HepG2 (cell line): ENCODE results near the gene SRSF4. TPM values are rescaled to one million over a fixed set of nuclear protein-coding genes. Genes with fewer than 3 reads are reported as not detected.
A peak's percentile ranks its signal among the peaks of the same experiment; 100 is the strongest.

ENCODE experiments used
- ESRRA ChIP-seq: sonication (generic); formaldehyde crosslinking; IDR thresholded peaks from 2 replicates; pipeline ENCODE4 v1.5.1; 2020; ENCODE audit warnings: mild to moderate bottlenecking, low read depth, missing genetic modification reagents
- FOXK2 ChIP-seq: fragments of 450-650 bp; IDR thresholded peaks from 2 replicates; pipeline ENCODE4 v1.6.1; 2016
- MYPOP ChIP-seq: sonication (generic); formaldehyde crosslinking; IDR thresholded peaks from 2 replicates; pipeline ENCODE4 v1.8.1; 2023; ENCODE audit warnings: mild to moderate bottlenecking, moderate library complexity, missing genetic modification reagents
- NFE2L1 ChIP-seq: sonication (generic); formaldehyde crosslinking; IDR thresholded peaks from 2 replicates; pipeline ENCODE4 v1.4.0; 2020; ENCODE audit warnings: missing genetic modification reagents, mild to moderate bottlenecking, borderline replicate concordance
- PHB2 ChIP-seq: fragments of 450-650 bp; IDR thresholded peaks from 2 replicates; pipeline ENCODE4 v1.6.1; 2018; ENCODE audit not compliant: partially characterized antibody
- POLR2A ChIP-seq, 2 experiments: IDR thresholded peaks; 2 replicates each; pipeline ENCODE4 v1.6.1; 2011; ENCODE audit warnings: low read depth in 2 of 2, low read length in 2 of 2, mild to moderate bottlenecking in 1 of 2, moderate library complexity in 1 of 2; ENCODE audit not compliant: insufficient read depth in 1 of 2
- POLR2AphosphoS5 ChIP-seq: IDR thresholded peaks from 2 replicates; pipeline ENCODE4 v1.6.1; 2012; ENCODE audit warnings: low read depth, low read length
- RCOR2 ChIP-seq: IDR thresholded peaks from 2 replicates; pipeline ENCODE4 v1.6.1; 2016; ENCODE audit warnings: missing biosample characterization, missing genetic modification reagents
- SYNCRIP ChIP-seq: fragments of 200-400 bp; formaldehyde crosslinking; IDR thresholded peaks from 2 replicates; pipeline ENCODE4 v1.6.1; 2018; ENCODE audit warnings: mild to moderate bottlenecking, low read depth, low read length; ENCODE audit not compliant: insufficient read depth
- TCF7 ChIP-seq: sonication (generic); IDR thresholded peaks from 2 replicates; pipeline ENCODE4 v1.6.1; 2016; ENCODE audit warnings: antibody characterized with exemption, low read depth
- THAP9 ChIP-seq: sonication (generic); formaldehyde crosslinking; IDR thresholded peaks from 2 replicates; pipeline ENCODE4; 2020; ENCODE audit warnings: missing genetic modification reagents, mild to moderate bottlenecking, borderline replicate concordance
- TMF1 ChIP-seq: sonication (generic); formaldehyde crosslinking; IDR thresholded peaks from 2 replicates; pipeline ENCODE4 v1.8.1; 2022; ENCODE audit warnings: low read depth, missing genetic modification reagents
- ZBTB43 ChIP-seq: sonication (generic); formaldehyde crosslinking; conservative IDR thresholded peaks from 2 replicates; pipeline ENCODE4 v1.4.0; 2020; ENCODE audit warnings: missing genetic modification reagents
- ZMYM4 ChIP-seq: sonication (generic); formaldehyde crosslinking; IDR thresholded peaks from 2 replicates; pipeline ENCODE4 v1.8.1; 2023; ENCODE audit warnings: mild to moderate bottlenecking, missing genetic modification reagents
- ZNF251 ChIP-seq: sonication (generic); formaldehyde crosslinking; IDR thresholded peaks from 2 replicates; pipeline ENCODE4 v1.9.0; 2021; ENCODE audit warnings: mild to moderate bottlenecking, missing genetic modification reagents
- ZNF3 ChIP-seq: IDR thresholded peaks from 2 replicates; pipeline ENCODE4 v1.7.0; 2017; ENCODE audit warnings: inconsistent platforms
- polyA plus RNA-seq, 8 experiments: library from polyadenylated mRNA; depleted of rRNA in 3 of 8; stranded (reverse) in 7 of 8; unstranded in 1 of 8; fragments of >200 nt; fragmentation: Illumina TruSeq in 4 of 8; extraction: Trizol in 4 of 8; gene quantifications; 2 replicates each; pipeline versions ENCODE4 v1.2.1 to v1.2.3, GENCODE V29; 2011 to 2016; ENCODE audit warnings: low read depth in 4 of 8, missing spikeins in 1 of 8, mixed read lengths in 1 of 8; ENCODE audit not compliant: insufficient read depth in 1 of 8
- total RNA-seq, 5 experiments: library from RNA; depleted of rRNA; stranded (reverse); fragments of >200 nt; fragmentation: Illumina TruSeq; extraction: Trizol; gene quantifications; 2 replicates each; pipeline ENCODE4 v1.2.3, GENCODE V29; 2016; ENCODE audit warnings: low read depth in 1 of 5
- TF ChIP-seq, protein P1 (sequence below): sonication (generic); formaldehyde crosslinking; IDR thresholded peaks from 2 replicates; pipeline ENCODE4 v1.5.0; 2020; ENCODE audit warnings: mild to moderate bottlenecking, missing genetic modification reagents, moderate library complexity
- TF ChIP-seq, protein P2 (sequence below): sonication (generic); formaldehyde crosslinking; IDR thresholded peaks from 2 replicates; pipeline ENCODE4 v1.5.0; 2020; ENCODE audit warnings: missing genetic modification reagents
- TF ChIP-seq, protein P3 (sequence below): sonication (generic); formaldehyde crosslinking; IDR thresholded peaks from 2 replicates; pipeline ENCODE4 v1.5.1; 2020; ENCODE audit warnings: mild to moderate bottlenecking, missing genetic modification reagents, borderline replicate concordance

The SRSF4 gene
- total and polyA plus RNA-seq, 2 of the 13 experiments (the other 11 are each of a cell fraction or from before 2014, with no cell fraction given), result 37.7 to 50.9 TPM

- peak; percentile 54; the same call in 1 of the 2 replicates for TF ChIP-seq THAP9 (CRISPR knock-in tag)
- TF ChIP-seq ZNF3, result no peak
- TF ChIP-seq POLR2A (IDR thresholded peaks at IDR 0.05; ENCODE audit: insufficient read depth in 1 of 2, low read depth in 2 of 2, low read length in 2 of 2), result peak; percentile 72 to 84
- peak; percentile 28; the same call in 1 of the 2 replicates for TF ChIP-seq POLR2AphosphoS5
- TF ChIP-seq, protein P1, sequence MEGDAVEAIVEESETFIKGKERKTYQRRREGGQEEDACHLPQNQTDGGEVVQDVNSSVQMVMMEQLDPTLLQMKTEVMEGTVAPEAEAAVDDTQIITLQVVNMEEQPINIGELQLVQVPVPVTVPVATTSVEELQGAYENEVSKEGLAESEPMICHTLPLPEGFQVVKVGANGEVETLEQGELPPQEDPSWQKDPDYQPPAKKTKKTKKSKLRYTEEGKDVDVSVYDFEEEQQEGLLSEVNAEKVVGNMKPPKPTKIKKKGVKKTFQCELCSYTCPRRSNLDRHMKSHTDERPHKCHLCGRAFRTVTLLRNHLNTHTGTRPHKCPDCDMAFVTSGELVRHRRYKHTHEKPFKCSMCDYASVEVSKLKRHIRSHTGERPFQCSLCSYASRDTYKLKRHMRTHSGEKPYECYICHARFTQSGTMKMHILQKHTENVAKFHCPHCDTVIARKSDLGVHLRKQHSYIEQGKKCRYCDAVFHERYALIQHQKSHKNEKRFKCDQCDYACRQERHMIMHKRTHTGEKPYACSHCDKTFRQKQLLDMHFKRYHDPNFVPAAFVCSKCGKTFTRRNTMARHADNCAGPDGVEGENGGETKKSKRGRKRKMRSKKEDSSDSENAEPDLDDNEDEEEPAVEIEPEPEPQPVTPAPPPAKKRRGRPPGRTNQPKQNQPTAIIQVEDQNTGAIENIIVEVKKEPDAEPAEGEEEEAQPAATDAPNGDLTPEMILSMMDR (CRISPR knock-in tag), result peak; percentile 99
- TF ChIP-seq SYNCRIP, result no peak
- TF ChIP-seq PHB2, result no peak
- no peak for TF ChIP-seq TCF7
- 0 out of 2 replicates have a peak, but pooled peaks have one; percentile 78 for TF ChIP-seq NFE2L1 (CRISPR knock-in tag)
- TF ChIP-seq ZNF251 (CRISPR knock-in tag), result no peak
- TF ChIP-seq, protein P2, sequence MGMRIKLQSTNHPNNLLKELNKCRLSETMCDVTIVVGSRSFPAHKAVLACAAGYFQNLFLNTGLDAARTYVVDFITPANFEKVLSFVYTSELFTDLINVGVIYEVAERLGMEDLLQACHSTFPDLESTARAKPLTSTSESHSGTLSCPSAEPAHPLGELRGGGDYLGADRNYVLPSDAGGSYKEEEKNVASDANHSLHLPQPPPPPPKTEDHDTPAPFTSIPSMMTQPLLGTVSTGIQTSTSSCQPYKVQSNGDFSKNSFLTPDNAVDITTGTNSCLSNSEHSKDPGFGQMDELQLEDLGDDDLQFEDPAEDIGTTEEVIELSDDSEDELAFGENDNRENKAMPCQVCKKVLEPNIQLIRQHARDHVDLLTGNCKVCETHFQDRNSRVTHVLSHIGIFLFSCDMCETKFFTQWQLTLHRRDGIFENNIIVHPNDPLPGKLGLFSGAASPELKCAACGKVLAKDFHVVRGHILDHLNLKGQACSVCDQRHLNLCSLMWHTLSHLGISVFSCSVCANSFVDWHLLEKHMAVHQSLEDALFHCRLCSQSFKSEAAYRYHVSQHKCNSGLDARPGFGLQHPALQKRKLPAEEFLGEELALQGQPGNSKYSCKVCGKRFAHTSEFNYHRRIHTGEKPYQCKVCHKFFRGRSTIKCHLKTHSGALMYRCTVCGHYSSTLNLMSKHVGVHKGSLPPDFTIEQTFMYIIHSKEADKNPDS (CRISPR knock-in tag), result peak; percentile 75; the same call in 1 of the 2 replicates
- peak; percentile 96 for TF ChIP-seq ZMYM4
- TF ChIP-seq MYPOP, result peak; percentile 62; the same call in 1 of the 2 replicates
- TF ChIP-seq ZBTB43, result peak; percentile 76
- TF ChIP-seq RCOR2, result no peak; the same call in 1 of the 2 replicates
- TF ChIP-seq TMF1, result peak; percentile 75; the same call in 1 of the 2 replicates
- 0 out of 2 replicates have a peak, but pooled peaks have one; percentile 79 for TF ChIP-seq ESRRA (CRISPR knock-in tag)
- no peak for TF ChIP-seq FOXK2
- TF ChIP-seq, protein P3, sequence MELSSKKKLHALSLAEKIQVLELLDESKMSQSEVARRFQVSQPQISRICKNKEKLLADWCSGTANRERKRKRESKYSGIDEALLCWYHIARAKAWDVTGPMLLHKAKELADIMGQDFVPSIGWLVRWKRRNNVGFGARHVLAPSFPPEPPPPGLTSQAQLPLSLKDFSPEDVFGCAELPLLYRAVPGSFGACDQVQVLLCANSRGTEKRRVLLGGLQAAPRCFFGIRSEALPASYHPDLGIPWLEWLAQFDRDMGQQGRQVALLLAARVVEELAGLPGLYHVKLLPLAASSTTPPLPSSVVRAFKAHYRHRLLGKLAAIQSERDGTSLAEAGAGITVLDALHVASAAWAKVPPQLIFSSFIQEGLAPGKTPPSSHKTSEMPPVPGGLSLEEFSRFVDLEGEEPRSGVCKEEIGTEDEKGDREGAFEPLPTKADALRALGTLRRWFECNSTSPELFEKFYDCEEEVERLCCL (CRISPR knock-in tag), result no peak
Observed at GRCh38 chr1:29181413-29182225, at the start of gene SRSF4 (continued).
